Esophagus muscularis mucosa (tissue), 3 donors: ENCODE data around the gene UNC119B.

Source experiments
- POLR2A ChIP-seq: fragments of 450-650 bp; IDR thresholded peaks from one replicate; pipeline ENCODE4 v1.6.1; 2017; ENCODE audit warnings: antibody characterized with exemption, moderate library complexity, mild to moderate bottlenecking, low read depth
- POLR2AphosphoS5 ChIP-seq, 2 donors: sonication (generic); formaldehyde crosslinking; IDR thresholded peaks; one replicate each; pipeline ENCODE4 v1.6.1; 2017; ENCODE audit warnings: antibody characterized with exemption in 2 of 2
- TF ChIP-seq, protein P1 (sequence below), 3 experiments: fragments of 200-600 bp in 2 of 3; fragments of 450-650 bp in 1 of 3; sonication (generic) in 2 of 3; IDR thresholded peaks; one replicate each; pipeline ENCODE4 v1.5.1; 2017 to 2019; ENCODE audit warnings: antibody characterized with exemption in 3 of 3, mild to moderate bottlenecking in 2 of 3, moderate library complexity in 1 of 3

DNA sequence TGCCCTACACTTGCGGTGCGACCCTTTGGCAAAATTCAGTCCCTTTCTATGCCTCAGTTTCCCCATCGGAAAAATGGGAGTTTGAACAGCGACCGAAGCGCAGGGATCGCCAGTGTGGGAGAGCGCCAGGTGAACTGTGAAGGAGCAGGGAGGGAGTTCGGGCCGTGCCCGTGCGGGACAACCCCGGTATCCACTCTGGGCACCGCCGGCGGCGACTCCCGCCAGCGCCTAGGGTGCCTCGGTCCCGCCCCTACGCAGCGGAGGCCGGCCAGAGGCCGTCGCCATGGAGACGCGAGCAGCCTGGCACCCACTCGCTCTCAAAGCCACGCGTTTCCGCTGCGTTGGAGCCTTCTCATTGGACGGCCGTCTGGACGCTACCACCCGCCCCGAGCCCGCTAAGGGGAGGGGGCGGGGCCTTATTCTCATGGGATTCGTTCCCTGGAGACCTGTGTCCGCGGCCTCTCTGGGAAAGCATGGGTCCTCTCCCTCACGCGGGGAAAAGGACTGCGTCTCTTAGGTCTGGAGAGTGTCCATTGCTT, 24.0 kb upstream of the UNC119B start:
- TF ChIP-seq, protein P1, sequence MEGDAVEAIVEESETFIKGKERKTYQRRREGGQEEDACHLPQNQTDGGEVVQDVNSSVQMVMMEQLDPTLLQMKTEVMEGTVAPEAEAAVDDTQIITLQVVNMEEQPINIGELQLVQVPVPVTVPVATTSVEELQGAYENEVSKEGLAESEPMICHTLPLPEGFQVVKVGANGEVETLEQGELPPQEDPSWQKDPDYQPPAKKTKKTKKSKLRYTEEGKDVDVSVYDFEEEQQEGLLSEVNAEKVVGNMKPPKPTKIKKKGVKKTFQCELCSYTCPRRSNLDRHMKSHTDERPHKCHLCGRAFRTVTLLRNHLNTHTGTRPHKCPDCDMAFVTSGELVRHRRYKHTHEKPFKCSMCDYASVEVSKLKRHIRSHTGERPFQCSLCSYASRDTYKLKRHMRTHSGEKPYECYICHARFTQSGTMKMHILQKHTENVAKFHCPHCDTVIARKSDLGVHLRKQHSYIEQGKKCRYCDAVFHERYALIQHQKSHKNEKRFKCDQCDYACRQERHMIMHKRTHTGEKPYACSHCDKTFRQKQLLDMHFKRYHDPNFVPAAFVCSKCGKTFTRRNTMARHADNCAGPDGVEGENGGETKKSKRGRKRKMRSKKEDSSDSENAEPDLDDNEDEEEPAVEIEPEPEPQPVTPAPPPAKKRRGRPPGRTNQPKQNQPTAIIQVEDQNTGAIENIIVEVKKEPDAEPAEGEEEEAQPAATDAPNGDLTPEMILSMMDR (IDR thresholded peaks at IDR 0.05), result no peak
- peak; percentile 24 for TF ChIP-seq POLR2A
- peak; percentile 53 to 83 for TF ChIP-seq POLR2AphosphoS5 (IDR thresholded peaks at IDR 0.05)
